Body of pancreas (tissue), 4 donors: ENCODE results near the gene PYGO1.

Source experiments
- POLR2A ChIP-seq, 3 donors: fragments of 450-650 bp; IDR thresholded peaks; one replicate each; pipeline ENCODE4 v1.6.1; 2016; ENCODE audit warnings: antibody characterized with exemption in 3 of 3, mild to moderate bottlenecking in 2 of 3
- TF ChIP-seq, protein P1 (sequence below), 7 experiments: fragments of 450-650 bp in 4 of 7; fragments of 200-600 bp in 3 of 7; sonication (generic) in 3 of 7; IDR thresholded peaks; one replicate each; pipeline ENCODE4 v1.5.1; 2016 to 2019; ENCODE audit warnings: antibody characterized with exemption in 7 of 7

DNA sequence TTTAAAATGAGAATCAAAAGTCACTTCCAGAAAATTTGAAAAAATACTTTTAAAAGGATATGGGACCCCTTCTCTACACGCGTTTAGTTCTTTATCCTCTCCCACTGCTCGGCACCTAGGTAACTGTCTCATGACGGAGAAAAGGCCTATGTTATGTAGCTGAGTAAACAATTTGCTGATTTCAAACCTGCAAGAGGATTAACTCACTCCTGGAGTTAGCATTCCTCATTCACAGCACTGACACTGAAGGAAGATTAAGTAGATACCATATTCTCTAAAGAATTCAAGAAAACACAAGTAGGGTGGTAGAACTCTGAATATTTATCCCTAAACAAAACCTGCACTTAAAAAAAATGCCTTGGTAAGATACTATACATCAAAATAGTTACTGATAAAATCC lies 30.2 kb upstream of the PYGO1 start:
- TF ChIP-seq, protein P1, sequence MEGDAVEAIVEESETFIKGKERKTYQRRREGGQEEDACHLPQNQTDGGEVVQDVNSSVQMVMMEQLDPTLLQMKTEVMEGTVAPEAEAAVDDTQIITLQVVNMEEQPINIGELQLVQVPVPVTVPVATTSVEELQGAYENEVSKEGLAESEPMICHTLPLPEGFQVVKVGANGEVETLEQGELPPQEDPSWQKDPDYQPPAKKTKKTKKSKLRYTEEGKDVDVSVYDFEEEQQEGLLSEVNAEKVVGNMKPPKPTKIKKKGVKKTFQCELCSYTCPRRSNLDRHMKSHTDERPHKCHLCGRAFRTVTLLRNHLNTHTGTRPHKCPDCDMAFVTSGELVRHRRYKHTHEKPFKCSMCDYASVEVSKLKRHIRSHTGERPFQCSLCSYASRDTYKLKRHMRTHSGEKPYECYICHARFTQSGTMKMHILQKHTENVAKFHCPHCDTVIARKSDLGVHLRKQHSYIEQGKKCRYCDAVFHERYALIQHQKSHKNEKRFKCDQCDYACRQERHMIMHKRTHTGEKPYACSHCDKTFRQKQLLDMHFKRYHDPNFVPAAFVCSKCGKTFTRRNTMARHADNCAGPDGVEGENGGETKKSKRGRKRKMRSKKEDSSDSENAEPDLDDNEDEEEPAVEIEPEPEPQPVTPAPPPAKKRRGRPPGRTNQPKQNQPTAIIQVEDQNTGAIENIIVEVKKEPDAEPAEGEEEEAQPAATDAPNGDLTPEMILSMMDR (IDR thresholded peaks at IDR 0.05) = no peak
- no peak for TF ChIP-seq POLR2A (IDR thresholded peaks at IDR 0.05)
